ENCODE measurements around the gene MYO5B. TPM values are rescaled to one million over a fixed set of nuclear protein-coding genes. Genes with fewer than 3 reads are reported as not detected.

MYO5B gene
- total and polyA plus RNA-seq, 10 of the 15 experiments (the other 5 are each of a cell fraction or from before 2014, with no cell fraction given), result 2.5 to 4.5 (median 3.3) TPM

- TF ChIP-seq BCLAF1 (IDR thresholded peaks at IDR 0.05), result no peak
- TF ChIP-seq TCF7 (IDR thresholded peaks at IDR 0.05; ENCODE audit: borderline replicate concordance), result no peak
- peak; percentile 89 for TF ChIP-seq ZNF217 (IDR thresholded peaks at IDR 0.05)
- no peak for TF ChIP-seq MAX (IDR thresholded peaks at IDR 0.05; ENCODE audit: low read depth, low read length)
- peak; percentile 60 to 95; a peak in 3 of 4 replicates for TF ChIP-seq BHLHE40 (IDR thresholded peaks at IDR 0.05; ENCODE audit: borderline replicate concordance in 1 of 2, low read depth in 2 of 2, low read length in 1 of 2)
- TF ChIP-seq MEF2A (IDR thresholded peaks at IDR 0.05; ENCODE audit: insufficient read depth, low read depth, low read length), result no peak
- TF ChIP-seq MTA3 (IDR thresholded peaks at IDR 0.05; ENCODE audit: borderline replicate concordance, low read length), result no peak
- peak; percentile 86; the same call in 1 of the 2 replicates for TF ChIP-seq RB1 (IDR thresholded peaks at IDR 0.05; ENCODE audit: borderline replicate concordance)
- peak; percentile 32 to 52 (median 39); a peak in 5 of 6 replicates for TF ChIP-seq CTCF (IDR thresholded peaks at IDR 0.05 in 2 of 3, conservative IDR thresholded peaks at IDR 0.05 in 1 of 3; ENCODE audit: control insufficient read depth in 2 of 3, extremely low read depth in 1 of 3, insufficient read depth in 1 of 3, low read depth in 3 of 3, low read length in 3 of 3)
- TF ChIP-seq BACH1 (IDR thresholded peaks at IDR 0.05; ENCODE audit: borderline replicate concordance), result peak; percentile 74
- TF ChIP-seq HDAC6 (IDR thresholded peaks at IDR 0.05; ENCODE audit: unreplicated experiment), result no peak
- no peak for TF ChIP-seq ZBTB11 (CRISPR knock-in tag; IDR thresholded peaks at IDR 0.05)
- peak; percentile 55 for TF ChIP-seq NR2C1 (IDR thresholded peaks at IDR 0.05)
- TF ChIP-seq MXI1 (IDR thresholded peaks at IDR 0.05; ENCODE audit: low read depth, low read length), result peak; percentile 16; the same call in 1 of the 2 replicates
- no peak for TF ChIP-seq JUND (IDR thresholded peaks at IDR 0.05; ENCODE audit: low read depth, low read length)
These were observed at the start of gene MYO5B (continued) for GRCh38 chr18:50194631-50195532.
